Activated effector memory CD4-positive, alpha-beta T cell treated with Interleukin-2 at 50 U/mL for 16 hours (primary cell): ENCODE data around the gene SCN3B.

Experiments
- DNase-seq: peaks from one replicate; pipeline ENCODE4 v3.0.0-alpha.2; 2020

The SCN3B gene

DNA sequence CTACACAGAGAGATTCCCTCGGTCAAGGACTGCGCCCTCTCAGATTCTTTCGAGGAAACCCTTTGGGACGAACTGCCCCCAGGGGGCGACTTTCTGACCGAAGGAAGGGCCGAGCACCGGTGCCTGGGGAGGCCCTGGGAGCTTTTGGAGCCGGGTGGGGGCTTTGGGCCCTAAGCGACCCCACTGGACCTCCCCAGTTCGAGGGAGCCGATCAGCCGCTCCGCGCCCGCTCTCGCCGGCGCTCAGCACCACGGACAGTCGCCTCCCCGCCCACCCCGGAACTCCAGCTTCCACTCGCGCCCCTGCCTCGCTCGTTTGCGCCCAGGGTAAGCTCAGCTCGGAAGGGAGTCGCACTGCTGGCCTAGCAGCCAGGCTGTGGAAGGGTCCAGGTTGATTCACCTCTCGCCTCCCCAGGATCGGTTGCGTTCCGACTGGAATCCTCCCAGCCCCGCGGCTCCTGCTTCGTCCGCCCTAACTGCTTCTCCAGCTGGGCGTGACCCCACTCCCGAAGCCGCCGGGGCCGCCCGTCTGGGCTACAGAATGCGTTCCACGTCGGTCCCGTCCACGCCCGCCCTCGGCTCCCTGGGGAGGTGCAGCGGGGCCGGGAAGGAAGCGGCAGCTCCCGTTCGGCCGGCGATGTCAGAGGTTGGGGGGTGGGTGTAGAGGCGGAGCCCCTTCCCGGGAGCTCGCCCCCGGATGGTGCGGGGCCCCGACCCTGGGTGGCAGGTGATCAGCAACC, 428 bp downstream of the SCN3B start:
- DNase-seq: no peak

GRCh38 chr11:123653483-123653826, 969 bp downstream of the SCN3B start:
- DNase-seq: no peak

DNA sequence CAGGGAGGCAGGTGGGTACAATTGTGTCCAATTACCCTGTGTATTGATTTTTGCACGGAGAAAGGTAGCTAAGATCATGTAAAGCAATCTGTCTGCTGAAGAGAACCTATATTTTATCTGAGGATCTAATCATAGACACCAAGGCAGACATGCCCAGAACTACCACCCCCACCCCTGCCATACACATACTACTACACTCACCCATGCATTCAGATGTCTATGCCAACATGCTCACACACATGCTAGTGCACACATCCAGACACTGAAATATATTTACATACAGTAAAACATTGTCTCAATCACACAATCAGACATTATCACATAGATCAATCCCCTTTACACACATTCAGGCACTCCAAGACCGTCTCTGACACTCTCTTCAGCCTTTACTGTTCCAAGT, 1.8 kb downstream of the SCN3B start:
- no peak for DNase-seq

DNA sequence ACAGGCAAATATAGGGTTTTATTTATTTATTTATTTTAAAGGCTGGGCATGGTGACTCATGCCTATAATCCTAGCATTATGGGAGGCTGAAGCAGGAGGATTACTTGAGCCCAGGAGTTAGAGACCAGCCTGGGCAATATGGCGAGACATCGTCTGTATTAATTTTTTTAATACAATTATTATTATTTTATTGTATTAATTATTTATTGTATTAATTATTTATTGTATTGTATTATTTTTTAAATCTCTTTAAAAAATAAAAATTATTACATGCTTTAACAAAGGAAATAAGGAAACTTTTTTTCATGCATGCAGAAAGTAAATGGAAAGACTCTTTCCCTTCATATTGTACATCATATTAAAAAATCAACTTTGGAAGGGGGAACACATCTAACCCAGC, 3.5 kb downstream of the SCN3B start:
- DNase-seq: no peak

- DNase-seq: no peak
Observed at GRCh38 chr11:123645286-123645975, 9.0 kb downstream of the SCN3B start.

DNA sequence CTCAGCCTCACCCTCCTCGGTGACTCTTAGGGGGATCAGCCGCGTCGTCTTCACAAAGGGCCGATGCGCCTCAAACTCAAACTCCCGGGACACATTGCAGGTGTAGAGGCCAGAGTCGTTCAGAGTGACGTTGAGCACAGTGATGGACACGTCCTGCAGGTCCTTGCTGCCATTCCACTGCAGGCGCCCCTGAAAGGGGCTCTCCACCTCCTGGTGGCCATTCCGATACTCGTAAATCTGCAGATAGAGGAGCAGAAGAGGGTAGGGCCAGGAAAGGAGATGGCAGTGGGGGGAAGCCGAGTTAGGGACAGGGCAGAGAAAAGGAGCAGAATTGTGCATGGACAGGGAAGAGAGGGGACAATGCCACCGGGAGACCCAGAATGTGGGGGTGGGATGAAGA, 12.0 kb downstream of the SCN3B start:
- DNase-seq: no peak

GRCh38 chr11:123641495-123641840, 13.0 kb downstream of the SCN3B start:
- no peak for DNase-seq

DNA sequence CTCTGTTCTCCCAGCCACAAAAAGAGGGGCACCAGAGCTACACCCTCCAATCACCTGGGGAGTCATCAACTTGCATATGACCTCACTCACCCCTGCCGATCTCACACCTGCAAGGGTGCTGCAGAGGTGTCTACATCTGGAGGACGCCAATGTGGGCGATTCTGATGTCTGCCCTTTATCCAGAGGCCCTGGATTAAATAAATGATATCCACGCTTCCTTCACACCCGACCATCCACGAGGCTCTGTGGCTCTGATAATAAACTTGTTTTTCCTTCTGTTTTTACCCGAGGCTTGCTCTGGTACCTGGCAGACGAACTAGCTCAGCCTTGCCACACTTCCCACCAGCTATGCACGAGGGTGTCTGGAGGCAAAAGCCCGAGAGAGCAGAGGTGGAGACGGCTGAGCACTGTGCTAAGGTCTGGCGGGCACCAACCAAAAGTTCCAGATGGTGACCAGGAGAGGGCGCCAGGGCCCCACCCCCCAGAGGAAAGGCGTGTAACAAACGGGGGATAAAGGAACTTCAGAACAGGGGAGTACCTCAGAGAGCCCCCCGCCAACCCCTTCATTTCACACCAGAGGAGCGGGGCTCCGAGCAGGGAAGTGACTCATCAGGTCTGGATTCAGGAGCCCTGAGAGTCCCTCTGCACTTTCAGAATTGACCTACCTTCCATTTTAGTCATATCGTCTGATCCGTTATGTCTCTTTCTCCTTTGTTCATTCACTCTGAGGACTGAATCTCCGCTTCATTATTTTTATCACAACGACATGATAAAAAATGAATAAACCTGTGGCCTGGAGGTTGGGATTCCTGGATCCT, 13.5 kb downstream of the SCN3B start:
- DNase-seq: no peak

DNA sequence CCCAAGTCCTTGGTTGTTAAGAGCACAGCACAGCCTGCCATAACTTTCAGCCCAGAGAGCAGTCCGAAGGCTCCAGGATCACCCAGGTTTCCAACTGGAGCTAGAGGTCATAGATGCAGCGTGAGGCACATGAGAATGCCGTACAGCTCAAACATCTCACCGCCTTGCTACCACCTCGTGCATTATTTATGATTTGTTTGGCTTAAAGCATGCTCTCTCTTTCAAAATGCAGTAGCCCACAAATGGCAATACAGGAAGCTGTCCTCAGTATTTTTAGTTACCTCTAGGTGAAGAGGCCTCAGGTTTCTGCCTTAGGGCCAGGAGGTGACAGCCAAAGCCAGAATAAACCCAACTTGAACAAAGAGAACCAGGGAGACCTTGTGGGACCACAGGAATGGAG, 14.4 kb downstream of the SCN3B start:
- no peak for DNase-seq

DNA sequence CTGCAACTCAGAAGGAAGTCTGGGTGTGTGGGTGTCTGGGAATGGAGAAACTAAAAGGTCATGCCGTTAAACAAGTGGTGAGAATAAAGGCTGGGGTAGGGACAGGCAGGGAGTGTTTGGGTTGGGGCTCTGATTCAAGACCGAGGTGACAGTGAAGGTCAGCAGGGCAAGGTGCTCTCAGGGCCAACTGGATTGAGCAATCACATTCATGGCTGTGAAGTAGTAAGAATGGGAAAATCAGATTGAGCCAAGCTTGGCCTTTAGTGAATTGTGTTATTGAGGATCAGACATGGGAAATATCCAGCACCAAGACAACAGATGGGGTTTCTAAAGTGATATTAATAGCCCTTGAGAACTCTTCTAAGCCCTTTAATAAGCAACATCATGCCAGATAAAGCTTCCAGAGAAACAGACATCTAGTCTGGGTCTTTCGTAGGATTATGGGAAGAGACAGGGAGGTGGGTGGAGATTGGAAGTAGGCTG, 24.3 kb downstream of the SCN3B start:
- no peak for DNase-seq

GRCh38 chr11:123628936-123629683, 25.3 kb downstream of the SCN3B start:
- no peak for DNase-seq

- no peak for DNase-seq
Observed at GRCh38 chr11:123624974-123625373, 29.4 kb downstream of the SCN3B start.

GRCh38 chr11:123622576-123622975, 31.8 kb downstream of the SCN3B start:
- no peak for DNase-seq

- no peak for DNase-seq
Observed at GRCh38 chr11:123616505-123617198, 37.8 kb downstream of the SCN3B start.

GRCh38 chr11:123611698-123612097, 42.7 kb downstream of the SCN3B start:
- no peak for DNase-seq

- DNase-seq: no peak
Observed at GRCh38 chr11:123608945-123609344, 45.5 kb downstream of the SCN3B start.

- DNase-seq: no peak
Observed at GRCh38 chr11:123608371-123608770, 46.1 kb downstream of the SCN3B start.

DNA sequence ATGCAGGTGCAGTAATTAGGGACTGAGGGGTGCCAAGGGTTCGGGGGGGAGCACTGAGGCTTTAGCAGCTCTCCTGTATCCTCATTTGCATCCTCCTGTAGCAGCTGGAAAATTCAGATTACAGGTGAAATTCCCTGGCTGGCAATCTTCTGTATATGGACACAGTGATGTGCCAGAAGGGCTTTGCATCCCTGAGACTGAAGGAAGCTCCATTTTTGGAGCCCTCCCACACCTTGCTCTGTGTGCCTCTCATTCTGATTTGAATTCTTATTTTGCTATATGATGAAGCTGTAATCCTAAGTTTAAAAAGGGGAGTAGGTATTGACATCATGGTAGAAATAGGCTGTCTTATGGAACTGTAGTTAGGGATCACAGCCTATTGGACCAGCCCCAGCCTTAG, 46.6 kb downstream of the SCN3B start:
- no peak for DNase-seq

- DNase-seq: no peak
Observed at GRCh38 chr11:123603666-123604065, 50.8 kb downstream of the SCN3B start.

GRCh38 chr11:123601743-123602142, 52.7 kb downstream of the SCN3B start:
- DNase-seq: no peak

GRCh38 chr11:123601136-123601535, 53.3 kb downstream of the SCN3B start:
- DNase-seq: no peak

DNA sequence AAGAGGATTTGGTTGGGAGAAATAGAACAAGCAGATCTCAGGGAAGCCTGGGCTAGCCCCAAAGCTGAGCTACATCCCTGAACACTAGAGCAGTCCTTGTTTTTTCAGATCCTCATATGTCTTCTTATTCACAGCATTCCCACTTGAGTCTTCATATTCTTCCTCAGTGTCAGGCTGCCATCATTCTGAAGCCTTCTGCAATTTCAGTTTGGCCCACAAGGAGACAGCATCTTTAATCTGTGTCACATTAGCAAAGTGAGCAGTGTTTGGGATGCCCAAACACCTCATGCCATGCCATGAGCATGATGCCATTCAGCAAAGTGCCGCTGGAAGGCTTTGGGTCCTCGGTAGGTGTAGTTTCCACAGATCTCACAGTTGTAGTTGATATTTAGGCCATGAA, 56.6 kb downstream of the SCN3B start:
- no peak for DNase-seq

GRCh38 chr11:123594921-123595320, 59.5 kb downstream of the SCN3B start:
- DNase-seq: no peak
